ENCODE measurements around the gene TRIM8.
A peak's percentile ranks its signal among the peaks of the same experiment; 100 is the strongest.

Gene TRIM8, protein sequence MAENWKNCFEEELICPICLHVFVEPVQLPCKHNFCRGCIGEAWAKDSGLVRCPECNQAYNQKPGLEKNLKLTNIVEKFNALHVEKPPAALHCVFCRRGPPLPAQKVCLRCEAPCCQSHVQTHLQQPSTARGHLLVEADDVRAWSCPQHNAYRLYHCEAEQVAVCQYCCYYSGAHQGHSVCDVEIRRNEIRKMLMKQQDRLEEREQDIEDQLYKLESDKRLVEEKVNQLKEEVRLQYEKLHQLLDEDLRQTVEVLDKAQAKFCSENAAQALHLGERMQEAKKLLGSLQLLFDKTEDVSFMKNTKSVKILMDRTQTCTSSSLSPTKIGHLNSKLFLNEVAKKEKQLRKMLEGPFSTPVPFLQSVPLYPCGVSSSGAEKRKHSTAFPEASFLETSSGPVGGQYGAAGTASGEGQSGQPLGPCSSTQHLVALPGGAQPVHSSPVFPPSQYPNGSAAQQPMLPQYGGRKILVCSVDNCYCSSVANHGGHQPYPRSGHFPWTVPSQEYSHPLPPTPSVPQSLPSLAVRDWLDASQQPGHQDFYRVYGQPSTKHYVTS

DNA sequence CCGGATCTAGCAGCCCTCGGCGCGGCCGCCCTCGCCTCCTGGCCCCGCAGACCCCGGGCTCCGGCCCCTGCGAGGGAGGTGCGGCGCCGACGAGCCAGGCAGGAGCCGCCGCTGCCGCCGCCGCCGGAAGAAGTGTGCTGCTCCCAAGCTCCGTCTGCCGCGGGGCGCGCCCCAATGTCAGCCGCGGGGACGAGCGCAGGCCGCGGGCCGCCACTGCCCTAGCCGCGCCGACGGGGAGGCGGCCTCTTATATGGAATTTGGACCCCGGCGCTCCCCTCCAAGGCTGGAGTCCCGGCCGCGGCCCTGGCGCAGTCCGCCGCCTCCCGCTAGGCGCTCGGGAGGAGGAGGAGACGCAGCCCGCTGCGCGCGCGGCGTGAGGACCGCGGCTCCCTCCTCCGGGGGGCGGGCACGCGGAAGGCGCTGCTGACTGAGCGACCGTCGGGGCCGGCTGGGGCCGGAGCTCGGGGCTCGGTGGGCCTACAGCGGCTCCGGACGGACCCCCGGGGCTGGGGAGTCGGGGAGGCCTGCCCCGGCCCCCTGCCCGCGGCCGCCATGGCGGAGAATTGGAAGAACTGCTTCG lies at the start of gene TRIM8:
Gene TRIM8, plus strand, starts transcription at position 414 of the 580 bp plus-strand sequence. Its CDS starts 139 bp downstream, at position 553.
- Histone ChIP-seq H3K4me3 (ENCODE audit: low read depth in 1 of 2, low read length in 2 of 2) (peak within 1 kb of the TSS; percentile 77 to 91), H3K27ac (ENCODE audit: low read depth, low read length) (peak within 1 kb of the TSS; percentile 96), H3K9ac (ENCODE audit: low read depth in 1 of 2, low read length in 2 of 2) (peak within 1 kb of the TSS; percentile 93 to 97), H3K36me3 (ENCODE audit: control insufficient read depth in 1 of 2, insufficient read depth in 2 of 2, low read length in 2 of 2) (peaks cover 5 to 11% of the 10 kb centered on the region in 2 donors), H3K27me3 (ENCODE audit: control insufficient read depth in 1 of 2, insufficient read depth in 2 of 2, low read length in 2 of 2) (no peaks in the 10 kb centered on the region), H3K9me3 (ENCODE audit: control insufficient read depth in 1 of 2, low read length in 2 of 2) (no peaks in the 10 kb centered on the region), H3K4me1 (ENCODE audit: control insufficient read depth in 1 of 2, insufficient read depth in 2 of 2, low read length in 2 of 2) (peaks cover 31 to 39% of the 10 kb centered on the region in 2 donors)

DNA sequence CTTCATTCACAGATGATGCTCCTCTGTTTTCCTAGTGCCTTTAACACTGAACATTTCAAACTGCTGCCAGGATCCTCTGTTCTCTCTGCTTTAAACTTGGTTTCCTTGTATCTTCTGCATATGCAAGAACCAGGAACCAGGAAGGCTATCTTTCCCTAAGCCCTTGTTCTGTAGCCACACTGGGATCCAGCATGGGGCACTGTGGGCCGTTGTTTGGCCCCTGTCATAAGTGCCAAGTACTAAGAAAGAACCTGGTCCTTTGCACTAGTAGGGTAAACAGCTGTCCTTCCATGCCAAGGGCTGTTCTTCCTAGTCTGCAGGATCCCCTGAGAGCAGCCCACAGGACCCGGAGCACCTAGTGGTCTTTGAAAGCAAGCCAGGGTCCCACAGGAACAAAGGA lies 49.0 kb upstream of the TRIM8 start:
- Histone ChIP-seq H3K9me3 (ENCODE audit: control insufficient read depth in 1 of 2, low read length in 2 of 2) (no peaks in the 10 kb centered on the region), H3K4me1 (ENCODE audit: control insufficient read depth in 1 of 2, insufficient read depth in 2 of 2, low read length in 2 of 2) (peaks cover 8 to 10% of the 10 kb centered on the region in 2 donors), H3K27me3 (ENCODE audit: control insufficient read depth in 1 of 2, insufficient read depth in 2 of 2, low read length in 2 of 2) (no peaks in the 10 kb centered on the region), H3K9ac (ENCODE audit: low read depth in 1 of 2, low read length in 2 of 2) (no peak overlapping the region), H3K36me3 (ENCODE audit: control insufficient read depth in 1 of 2, insufficient read depth in 2 of 2, low read length in 2 of 2) (peaks cover 3 to 29% of the 10 kb centered on the region in 2 donors), H3K27ac (ENCODE audit: low read depth, low read length) (no peak overlapping the region), H3K4me3 (ENCODE audit: low read depth in 1 of 2, low read length in 2 of 2) (no peak overlapping the region)

DNA sequence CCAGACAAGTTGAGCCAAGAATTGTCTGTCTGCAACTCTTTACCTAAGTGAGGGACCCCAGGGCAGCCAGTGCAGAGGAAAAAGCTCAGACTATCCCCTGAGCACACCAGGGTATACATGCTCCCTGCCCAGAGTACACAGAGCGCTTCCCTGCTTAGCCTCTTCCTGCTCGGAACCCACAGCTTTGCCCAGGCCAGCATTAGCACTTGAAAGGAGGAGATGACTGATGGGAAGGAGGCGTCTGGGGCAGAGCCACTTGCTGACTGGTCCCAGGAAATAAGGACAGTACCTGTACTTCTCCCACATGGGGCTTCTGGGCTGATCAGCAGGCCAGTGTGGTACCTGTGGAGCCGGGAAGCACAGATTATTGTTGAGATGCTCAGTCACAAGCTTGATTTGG lies 48.4 kb upstream of the TRIM8 start:
- no peaks in the 10 kb centered on the region for H3K27me3 ChIP-seq (ENCODE audit: control insufficient read depth in 1 of 2, insufficient read depth in 2 of 2, low read length in 2 of 2)
- no peaks in the 10 kb centered on the region for H3K9me3 ChIP-seq (ENCODE audit: control insufficient read depth in 1 of 2, low read length in 2 of 2)
- H3K27ac ChIP-seq (ENCODE audit: low read depth, low read length): no peak overlapping the region
- H3K36me3 ChIP-seq (ENCODE audit: control insufficient read depth in 1 of 2, insufficient read depth in 2 of 2, low read length in 2 of 2): peaks cover 3 to 31% of the 10 kb centered on the region in 2 donors
- no peak overlapping the region for H3K4me3 ChIP-seq (ENCODE audit: low read depth in 1 of 2, low read length in 2 of 2)
- no peak overlapping the region for H3K9ac ChIP-seq (ENCODE audit: low read depth in 1 of 2, low read length in 2 of 2)
- H3K4me1 ChIP-seq (ENCODE audit: control insufficient read depth in 1 of 2, insufficient read depth in 2 of 2, low read length in 2 of 2): peaks cover 8 to 10% of the 10 kb centered on the region in 2 donors

DNA sequence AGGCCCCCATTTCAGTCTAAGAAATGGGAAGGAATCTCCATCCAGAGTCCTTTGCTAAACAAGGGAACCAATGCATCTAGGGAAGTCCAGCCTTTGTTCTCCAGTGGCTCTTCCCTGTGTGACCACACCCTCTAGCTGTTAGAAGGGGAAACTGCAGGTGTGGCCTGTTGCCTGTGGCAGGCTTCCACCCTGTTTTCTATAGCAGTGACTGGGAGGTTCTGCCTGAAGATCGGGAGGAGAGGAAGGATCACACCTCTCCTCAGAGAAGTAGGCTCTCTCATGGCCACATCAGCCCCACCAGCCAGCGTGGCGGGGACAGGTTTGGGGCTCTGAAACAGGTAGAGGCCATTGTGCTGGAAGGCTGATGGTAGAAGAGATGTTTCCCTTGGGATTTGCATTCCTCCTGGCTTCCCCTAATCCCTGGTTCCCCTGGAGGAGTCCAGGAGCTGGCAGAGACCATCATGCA lies 47.7 kb upstream of the TRIM8 start:
- H3K27me3 ChIP-seq (ENCODE audit: control insufficient read depth in 1 of 2, insufficient read depth in 2 of 2, low read length in 2 of 2): no peaks in the 10 kb centered on the region
- peaks cover 8 to 10% of the 10 kb centered on the region in 2 donors for H3K4me1 ChIP-seq (ENCODE audit: control insufficient read depth in 1 of 2, insufficient read depth in 2 of 2, low read length in 2 of 2)
- peaks cover 8 to 31% of the 10 kb centered on the region in 2 donors for H3K36me3 ChIP-seq (ENCODE audit: control insufficient read depth in 1 of 2, insufficient read depth in 2 of 2, low read length in 2 of 2)
- H3K27ac ChIP-seq (ENCODE audit: low read depth, low read length): no peak overlapping the region
- H3K9me3 ChIP-seq (ENCODE audit: control insufficient read depth in 1 of 2, low read length in 2 of 2): no peaks in the 10 kb centered on the region
- no peak overlapping the region for H3K4me3 ChIP-seq (ENCODE audit: low read depth in 1 of 2, low read length in 2 of 2)
- no peak overlapping the region for H3K9ac ChIP-seq (ENCODE audit: low read depth in 1 of 2, low read length in 2 of 2)

DNA sequence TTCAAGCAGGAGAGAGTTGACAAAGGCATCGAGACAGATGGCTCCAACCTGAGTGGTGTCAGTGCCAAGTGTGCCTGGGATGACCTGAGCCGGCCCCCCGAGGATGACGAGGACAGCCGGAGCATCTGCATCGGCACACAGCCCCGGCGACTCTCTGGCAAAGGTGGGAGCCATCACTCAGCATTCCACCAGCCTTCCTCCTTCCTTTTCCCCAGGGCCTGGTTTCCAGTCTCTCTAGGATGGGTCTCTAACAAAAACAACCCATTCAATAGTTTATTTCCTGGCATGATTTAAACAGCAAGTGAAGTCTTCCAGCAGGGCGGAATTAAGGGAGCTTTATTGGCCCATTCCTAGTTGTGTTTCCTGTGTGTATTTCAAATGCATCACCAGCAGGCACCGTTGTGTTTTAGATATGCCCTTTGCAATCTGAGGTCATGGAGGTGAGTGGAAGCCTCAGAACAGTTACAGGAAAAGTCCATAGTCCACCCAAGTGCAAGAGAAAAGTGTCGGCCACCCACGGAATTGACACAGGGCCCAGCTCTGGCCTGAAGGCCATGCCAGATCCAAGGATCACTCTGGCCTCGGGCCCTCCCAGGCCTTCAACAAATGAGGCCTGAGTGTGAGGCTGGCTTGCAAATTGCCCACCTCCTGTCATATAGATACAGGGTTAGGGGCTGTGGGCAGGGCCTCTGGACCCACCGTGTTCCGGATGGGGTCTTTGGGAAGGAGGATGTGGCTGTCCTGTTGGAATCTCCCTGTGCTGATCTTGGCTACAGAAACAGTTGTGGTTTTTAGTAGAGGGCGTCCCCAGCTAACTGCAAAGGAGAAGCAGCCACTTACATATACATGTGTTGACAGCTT lies 46.9 kb upstream of the TRIM8 start:
- no peak overlapping the region for H3K4me3 ChIP-seq (ENCODE audit: low read depth in 1 of 2, low read length in 2 of 2)
- H3K27me3 ChIP-seq (ENCODE audit: control insufficient read depth in 1 of 2, insufficient read depth in 2 of 2, low read length in 2 of 2): no peaks in the 10 kb centered on the region
- H3K36me3 ChIP-seq (ENCODE audit: control insufficient read depth in 1 of 2, insufficient read depth in 2 of 2, low read length in 2 of 2): peaks cover 9 to 31% of the 10 kb centered on the region in 2 donors
- H3K9me3 ChIP-seq (ENCODE audit: control insufficient read depth in 1 of 2, low read length in 2 of 2): no peaks in the 10 kb centered on the region
- H3K27ac ChIP-seq (ENCODE audit: low read depth, low read length): no peak overlapping the region
- no peak overlapping the region for H3K9ac ChIP-seq (ENCODE audit: low read depth in 1 of 2, low read length in 2 of 2)
- peaks cover 8 to 10% of the 10 kb centered on the region in 2 donors for H3K4me1 ChIP-seq (ENCODE audit: control insufficient read depth in 1 of 2, insufficient read depth in 2 of 2, low read length in 2 of 2)

DNA sequence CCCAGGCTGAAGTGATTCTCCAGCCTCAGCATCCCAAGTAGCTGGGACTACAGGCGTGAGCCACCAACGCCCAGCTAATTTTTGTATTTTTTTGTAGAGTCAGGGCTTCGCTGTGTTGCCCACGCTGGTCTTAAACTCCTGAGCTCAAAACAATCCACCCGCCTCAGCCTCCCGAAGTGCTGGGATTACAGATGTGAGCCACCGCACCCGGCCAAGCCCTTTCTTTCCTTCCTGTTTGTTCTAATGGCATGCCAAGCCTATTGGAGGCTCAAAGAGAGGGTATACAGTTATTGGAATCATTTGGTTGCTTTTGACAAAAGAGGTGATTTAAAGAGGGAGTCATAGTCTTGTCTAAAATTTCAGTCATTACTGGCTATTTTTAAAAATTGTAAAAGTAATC lies 46.0 kb upstream of the TRIM8 start:
- H3K36me3 ChIP-seq (ENCODE audit: control insufficient read depth in 1 of 2, insufficient read depth in 2 of 2, low read length in 2 of 2): peaks cover 9 to 36% of the 10 kb centered on the region in 2 donors
- H3K4me3 ChIP-seq (ENCODE audit: low read depth in 1 of 2, low read length in 2 of 2): no peak overlapping the region
- no peak overlapping the region for H3K9ac ChIP-seq (ENCODE audit: low read depth in 1 of 2, low read length in 2 of 2)
- no peak overlapping the region for H3K27ac ChIP-seq (ENCODE audit: low read depth, low read length)
- no peaks in the 10 kb centered on the region for H3K9me3 ChIP-seq (ENCODE audit: control insufficient read depth in 1 of 2, low read length in 2 of 2)
- peaks cover 2 to 4% of the 10 kb centered on the region in 2 donors for H3K4me1 ChIP-seq (ENCODE audit: control insufficient read depth in 1 of 2, insufficient read depth in 2 of 2, low read length in 2 of 2)
- no peaks in the 10 kb centered on the region for H3K27me3 ChIP-seq (ENCODE audit: control insufficient read depth in 1 of 2, insufficient read depth in 2 of 2, low read length in 2 of 2)

DNA sequence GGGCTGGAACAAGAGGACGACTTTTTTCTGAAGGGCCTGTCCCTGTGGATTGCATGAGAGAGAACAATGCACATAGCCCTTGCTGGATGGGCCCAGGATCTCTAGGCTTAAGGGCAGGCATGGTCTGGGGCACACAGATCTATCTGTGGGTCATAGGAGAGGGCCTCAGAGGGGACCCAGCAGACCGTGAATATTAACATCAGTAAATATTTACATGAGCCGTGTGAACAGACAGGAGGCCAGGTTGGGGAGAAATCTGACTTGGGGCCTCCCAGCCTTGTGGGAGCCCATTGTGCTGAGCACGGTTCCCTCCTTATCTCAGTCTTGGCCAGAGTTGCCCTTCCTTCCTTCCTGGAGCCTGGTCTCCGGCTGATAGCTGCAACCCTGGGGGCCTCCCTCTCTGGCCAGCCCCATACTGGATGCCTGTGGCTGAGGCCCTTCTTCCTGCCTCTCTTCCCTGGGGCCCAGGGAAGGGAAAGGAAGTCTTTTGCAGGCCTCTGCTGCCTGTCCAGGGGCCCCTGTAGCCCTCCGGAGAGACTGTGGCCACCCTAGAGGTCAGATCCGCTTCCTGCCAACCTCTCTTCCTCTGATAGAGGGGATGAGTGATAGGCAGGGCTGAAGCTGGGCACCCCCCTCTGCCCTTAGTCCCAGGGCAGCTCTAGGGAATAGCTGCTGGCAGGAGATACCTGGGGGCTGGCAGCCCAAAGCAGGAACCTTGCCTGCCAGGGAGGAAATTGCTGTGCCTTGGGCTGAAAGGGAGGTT lies 44.5 kb upstream of the TRIM8 start:
- Histone ChIP-seq H3K36me3 (ENCODE audit: control insufficient read depth in 1 of 2, insufficient read depth in 2 of 2, low read length in 2 of 2) (peaks cover 10 to 34% of the 10 kb centered on the region in 2 donors), H3K4me1 (ENCODE audit: control insufficient read depth in 1 of 2, insufficient read depth in 2 of 2, low read length in 2 of 2) (peaks cover 0 to 7% of the 10 kb centered on the region in 2 donors), H3K4me3 (ENCODE audit: low read depth in 1 of 2, low read length in 2 of 2) (no peak overlapping the region), H3K27me3 (ENCODE audit: control insufficient read depth in 1 of 2, insufficient read depth in 2 of 2, low read length in 2 of 2) (no peaks in the 10 kb centered on the region), H3K9me3 (ENCODE audit: control insufficient read depth in 1 of 2, low read length in 2 of 2) (no peaks in the 10 kb centered on the region), H3K9ac (ENCODE audit: low read depth in 1 of 2, low read length in 2 of 2) (no peak overlapping the region), H3K27ac (ENCODE audit: low read depth, low read length) (no peak overlapping the region)

DNA sequence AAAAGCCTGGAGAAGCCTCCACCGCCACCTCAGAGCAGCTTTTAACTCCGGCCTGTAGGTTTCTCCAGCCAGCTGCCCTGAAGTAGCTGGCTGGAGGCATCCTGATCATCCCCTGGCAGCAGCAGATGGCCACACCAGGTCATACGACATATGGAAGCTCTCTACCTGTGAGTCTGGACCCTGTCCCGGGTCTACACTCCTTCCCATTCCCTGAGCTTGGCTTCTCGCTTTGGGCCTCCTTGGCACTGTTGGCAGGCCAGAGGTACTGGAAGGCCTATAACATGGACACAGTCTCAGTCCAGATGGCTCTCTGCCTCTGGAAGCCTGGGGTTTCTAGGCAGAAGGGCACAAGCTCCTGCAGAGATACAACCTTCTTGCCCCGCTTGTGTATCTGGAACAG lies 43.5 kb upstream of the TRIM8 start:
- H3K36me3 ChIP-seq (ENCODE audit: control insufficient read depth in 1 of 2, insufficient read depth in 2 of 2, low read length in 2 of 2): peaks cover 10 to 28% of the 10 kb centered on the region in 2 donors
- no peak overlapping the region for H3K9ac ChIP-seq (ENCODE audit: low read depth in 1 of 2, low read length in 2 of 2)
- H3K9me3 ChIP-seq (ENCODE audit: control insufficient read depth in 1 of 2, low read length in 2 of 2): no peaks in the 10 kb centered on the region
- no peak overlapping the region for H3K4me3 ChIP-seq (ENCODE audit: low read depth in 1 of 2, low read length in 2 of 2)
- H3K27me3 ChIP-seq (ENCODE audit: control insufficient read depth in 1 of 2, insufficient read depth in 2 of 2, low read length in 2 of 2): no peaks in the 10 kb centered on the region
- H3K4me1 ChIP-seq (ENCODE audit: control insufficient read depth in 1 of 2, insufficient read depth in 2 of 2, low read length in 2 of 2): peaks cover 0 to 7% of the 10 kb centered on the region in 2 donors
- no peak overlapping the region for H3K27ac ChIP-seq (ENCODE audit: low read depth, low read length)

DNA sequence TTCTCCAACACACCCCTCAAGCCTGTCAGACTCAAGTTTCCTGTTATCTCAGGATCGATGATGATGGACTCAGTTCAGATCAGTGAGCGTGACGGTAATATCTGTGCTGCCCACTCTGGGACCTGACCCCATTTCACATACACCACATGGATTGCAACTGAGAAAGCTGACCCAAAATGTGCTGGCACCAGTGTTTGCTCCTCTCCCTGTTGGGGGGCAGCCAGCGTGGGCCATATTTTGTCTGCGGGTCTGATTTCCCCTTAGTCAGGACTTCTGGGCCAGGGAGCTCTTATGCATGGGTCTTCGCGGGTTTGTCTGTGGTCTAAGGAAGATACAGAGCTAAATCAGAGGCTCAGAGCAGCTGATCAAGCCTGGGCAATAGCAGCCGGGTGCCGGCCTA lies 42.6 kb upstream of the TRIM8 start:
- Histone ChIP-seq H3K4me3 (ENCODE audit: low read depth in 1 of 2, low read length in 2 of 2) (no peak overlapping the region), H3K9ac (ENCODE audit: low read depth in 1 of 2, low read length in 2 of 2) (no peak overlapping the region), H3K27me3 (ENCODE audit: control insufficient read depth in 1 of 2, insufficient read depth in 2 of 2, low read length in 2 of 2) (no peaks in the 10 kb centered on the region), H3K27ac (ENCODE audit: low read depth, low read length) (no peak overlapping the region), H3K9me3 (ENCODE audit: control insufficient read depth in 1 of 2, low read length in 2 of 2) (no peaks in the 10 kb centered on the region), H3K4me1 (ENCODE audit: control insufficient read depth in 1 of 2, insufficient read depth in 2 of 2, low read length in 2 of 2) (peaks cover 0 to 7% of the 10 kb centered on the region in 2 donors), H3K36me3 (ENCODE audit: control insufficient read depth in 1 of 2, insufficient read depth in 2 of 2, low read length in 2 of 2) (peaks cover 10 to 28% of the 10 kb centered on the region in 2 donors)

All from duodenal mucosa (tissue), 2 donors.